WERI-Rb-1 (cell line): ENCODE data around the gene C18orf63.

Experiments used
- DNase-seq: peaks from one replicate; pipeline ENCODE4 v3.0.0-alpha.2; 2020
- H3K27ac ChIP-seq: fragments of 250-450 bp; sonication (Bioruptor Pico); 2 replicates; pipeline ENCODE4 v1.5.1; 2020; ENCODE audit warnings: mild to moderate bottlenecking, moderate library complexity
- H3K27me3 ChIP-seq: fragments of 250-450 bp; sonication (Bioruptor Pico); 2 replicates; pipeline ENCODE4 v1.5.1; 2021; ENCODE audit warnings: mild to moderate bottlenecking, low read depth, moderate library complexity; ENCODE audit not compliant: insufficient read depth, severe bottlenecking
- H3K36me3 ChIP-seq: fragments of 250-450 bp; sonication (Bioruptor Pico); 2 replicates; pipeline ENCODE4 v1.5.1; 2020; ENCODE audit warnings: mild to moderate bottlenecking, moderate library complexity
- H3K4me3 ChIP-seq: 2 replicates; pipeline ENCODE4 v1.5.1; 2011; ENCODE audit warnings: low read depth, mild to moderate bottlenecking, control low read depth, low read length
- H3K9me3 ChIP-seq: fragments of 250-450 bp; sonication (Bioruptor Pico); 2 replicates; pipeline ENCODE4 v1.5.1; 2021; ENCODE audit warnings: mild to moderate bottlenecking, moderate library complexity; ENCODE audit not compliant: severe bottlenecking
- TF ChIP-seq, protein P1 (sequence below): IDR thresholded peaks from 2 replicates; pipeline ENCODE4 v1.5.1; 2011; ENCODE audit warnings: low read depth, mild to moderate bottlenecking, control low read depth, inconsistent platforms, low read length

Gene C18orf63

GRCh38 chr18:74342416-74343043 lies 26.9 kb downstream of the C18orf63 start:
- Histone ChIP-seq H3K36me3 (no peaks in the 10 kb centered on the region), H3K27me3 (no peaks in the 10 kb centered on the region), H3K27ac (no peak overlapping the region), H3K4me3 (no peak overlapping the region), H3K9me3 (no peaks in the 10 kb centered on the region)
- DNase-seq = peak; percentile 25
- TF ChIP-seq, protein P1, sequence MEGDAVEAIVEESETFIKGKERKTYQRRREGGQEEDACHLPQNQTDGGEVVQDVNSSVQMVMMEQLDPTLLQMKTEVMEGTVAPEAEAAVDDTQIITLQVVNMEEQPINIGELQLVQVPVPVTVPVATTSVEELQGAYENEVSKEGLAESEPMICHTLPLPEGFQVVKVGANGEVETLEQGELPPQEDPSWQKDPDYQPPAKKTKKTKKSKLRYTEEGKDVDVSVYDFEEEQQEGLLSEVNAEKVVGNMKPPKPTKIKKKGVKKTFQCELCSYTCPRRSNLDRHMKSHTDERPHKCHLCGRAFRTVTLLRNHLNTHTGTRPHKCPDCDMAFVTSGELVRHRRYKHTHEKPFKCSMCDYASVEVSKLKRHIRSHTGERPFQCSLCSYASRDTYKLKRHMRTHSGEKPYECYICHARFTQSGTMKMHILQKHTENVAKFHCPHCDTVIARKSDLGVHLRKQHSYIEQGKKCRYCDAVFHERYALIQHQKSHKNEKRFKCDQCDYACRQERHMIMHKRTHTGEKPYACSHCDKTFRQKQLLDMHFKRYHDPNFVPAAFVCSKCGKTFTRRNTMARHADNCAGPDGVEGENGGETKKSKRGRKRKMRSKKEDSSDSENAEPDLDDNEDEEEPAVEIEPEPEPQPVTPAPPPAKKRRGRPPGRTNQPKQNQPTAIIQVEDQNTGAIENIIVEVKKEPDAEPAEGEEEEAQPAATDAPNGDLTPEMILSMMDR = peak; percentile 22; the same call in 1 of the 2 replicates

DNA sequence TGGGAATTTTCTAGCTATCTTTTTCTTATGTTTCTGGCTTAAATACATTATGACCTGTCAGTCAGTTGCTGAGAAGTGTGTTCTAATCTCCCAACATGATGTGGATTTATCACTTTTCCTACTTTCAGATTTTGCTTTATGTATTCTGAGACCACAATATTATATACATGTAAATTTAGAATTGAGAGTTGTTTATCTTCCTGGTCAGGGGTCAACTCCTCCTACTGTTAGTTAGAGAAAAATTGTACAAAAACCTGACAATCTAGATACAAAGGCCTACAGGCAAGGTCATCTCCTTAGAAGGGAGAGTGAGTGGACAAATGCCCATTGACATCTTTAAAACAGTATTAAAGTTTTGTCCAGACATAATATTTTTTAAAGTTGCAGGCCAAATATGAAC lies 30.6 kb downstream of the C18orf63 start:
- H3K27ac ChIP-seq = no peak overlapping the region
- DNase-seq = no peak

GRCh38 chr18:74348581-74348980 lies 32.9 kb downstream of the C18orf63 start:
- no peak for DNase-seq
- no peaks in the 10 kb centered on the region for H3K27me3 ChIP-seq
- H3K27ac ChIP-seq = no peak overlapping the region
- TF ChIP-seq, protein P1 = no peak
- no peak overlapping the region for H3K4me3 ChIP-seq
- no peaks in the 10 kb centered on the region for H3K36me3 ChIP-seq
- no peaks in the 10 kb centered on the region for H3K9me3 ChIP-seq

More for the DNA sequence above, 30.6 kb downstream of the C18orf63 start:
- no peaks in the 10 kb centered on the region for H3K9me3 ChIP-seq
- H3K36me3 ChIP-seq = no peaks in the 10 kb centered on the region
- TF ChIP-seq, protein P1 = no peak
- H3K4me3 ChIP-seq = no peak overlapping the region
- H3K27me3 ChIP-seq = no peaks in the 10 kb centered on the region

DNA sequence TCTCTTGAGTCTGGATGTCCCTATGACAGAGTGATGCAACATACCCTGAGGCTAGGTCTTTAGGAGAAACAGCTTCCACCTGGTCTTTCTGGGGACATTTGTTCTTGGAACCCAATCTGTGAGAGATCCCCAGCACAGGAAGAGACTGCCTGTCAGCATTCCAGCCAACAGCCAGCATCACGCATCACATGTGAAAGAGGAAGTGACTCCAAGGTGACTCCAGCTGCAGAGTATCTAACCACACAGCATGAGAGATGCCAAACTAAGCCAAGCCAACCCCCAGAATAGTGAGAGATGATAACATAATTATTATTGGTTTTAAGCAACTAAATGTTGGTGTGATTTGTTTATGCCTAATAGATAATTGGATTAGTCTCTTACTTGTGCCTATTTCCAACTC lies 35.7 kb downstream of the C18orf63 start:
- H3K27ac ChIP-seq = no peak overlapping the region
- no peak for DNase-seq

GRCh38 chr18:74353169-74353775 lies 37.6 kb downstream of the C18orf63 start:
- peak; percentile 75 for DNase-seq
- Histone ChIP-seq H3K9me3 (no peaks in the 10 kb centered on the region), H3K4me3 (no peak overlapping the region), H3K36me3 (no peaks in the 10 kb centered on the region), H3K27ac (no peak overlapping the region), H3K27me3 (no peaks in the 10 kb centered on the region)
- TF ChIP-seq, protein P1 = peak; percentile 82

More for the DNA sequence above, 35.7 kb downstream of the C18orf63 start:
- no peak overlapping the region for H3K4me3 ChIP-seq
- H3K9me3 ChIP-seq = no peaks in the 10 kb centered on the region
- H3K36me3 ChIP-seq = no peaks in the 10 kb centered on the region
- H3K27me3 ChIP-seq = no peaks in the 10 kb centered on the region
- TF ChIP-seq, protein P1 = no peak
